ENCODE data around the gene CRYGN. TPM values are rescaled to one million over a fixed set of nuclear protein-coding genes. Genes with fewer than 3 reads are reported as not detected.

CRYGN gene, protein sequence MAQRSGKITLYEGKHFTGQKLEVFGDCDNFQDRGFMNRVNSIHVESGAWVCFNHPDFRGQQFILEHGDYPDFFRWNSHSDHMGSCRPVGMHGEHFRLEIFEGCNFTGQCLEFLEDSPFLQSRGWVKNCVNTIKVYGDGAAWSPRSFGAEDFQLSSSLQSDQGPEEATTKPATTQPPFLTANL
- 0.43 TPM for total RNA-seq
- long read RNA-seq: 0 reads

- ATAC-seq (ENCODE audit: poor library complexity): peak; percentile 7
- intact Hi-C loops (cut with DNase I): no loop called here
These were observed at the start of gene CRYGN for GRCh38 chr7:151439855-151440798. TSS of gene CRYGN (minus strand) at chr7:151440141. CDS start at chr7:151439917, 224 bp downstream.

GRCh38 chr7:151489498-151489897 is 49.6 kb upstream of the CRYGN start:
- DNase-seq (no peak), ATAC-seq (ENCODE audit: poor library complexity) (no peak)
- intact Hi-C loops (cut with DNase I): no loop called here

More at GRCh38 chr7:151439855-151440798, at the start of gene CRYGN:
- DNase-seq: no peak

DNA sequence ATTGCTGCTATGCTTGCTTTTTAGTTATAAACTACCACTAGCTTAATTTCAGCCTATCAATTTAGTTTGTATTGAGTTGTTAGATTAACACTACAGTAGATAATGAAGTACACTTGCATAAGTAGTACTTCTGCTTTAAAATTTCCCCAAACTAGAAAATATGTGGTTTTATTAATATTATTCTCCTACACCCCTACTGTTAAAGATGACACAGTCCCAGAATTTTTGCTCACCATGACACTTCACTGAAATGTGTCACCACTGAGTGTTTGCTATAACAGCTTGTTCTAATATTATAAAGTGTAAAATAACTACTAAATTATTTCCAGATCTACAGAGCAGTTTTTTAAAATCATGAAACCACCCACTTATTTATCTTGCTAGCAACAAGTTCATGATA is 48.2 kb upstream of the CRYGN start:
- intact Hi-C loops (cut with DNase I): no loop called here
- no peak for DNase-seq
- no peak for ATAC-seq (ENCODE audit: poor library complexity)

- ATAC-seq (ENCODE audit: poor library complexity) (no peak), DNase-seq (no peak)
- intact Hi-C loops (cut with DNase I): no loop called here
These were observed 47.3 kb upstream of the CRYGN start for GRCh38 chr7:151487228-151487627.

DNA sequence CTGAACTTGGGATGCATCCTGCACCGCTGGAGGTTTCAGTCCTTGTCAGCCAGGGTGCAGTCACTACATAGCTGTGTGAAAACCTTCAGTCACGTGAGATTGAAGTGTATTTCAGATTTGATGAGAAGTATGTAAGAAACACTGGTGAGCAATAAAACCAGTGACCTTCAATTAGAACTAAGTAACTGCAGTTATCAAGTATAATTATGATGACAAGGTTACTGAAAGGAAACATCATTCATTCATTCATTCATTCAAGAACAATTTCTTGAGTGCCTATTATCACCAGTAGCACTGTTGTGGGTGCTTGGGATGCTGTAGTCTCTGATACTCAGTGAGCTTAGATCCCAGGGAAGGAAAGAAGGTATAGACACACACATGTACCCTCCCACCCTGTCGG is 46.1 kb upstream of the CRYGN start:
- ATAC-seq (ENCODE audit: poor library complexity) (no peak), DNase-seq (no peak)
- intact Hi-C loops (cut with DNase I): no loop called here

- DNase-seq: no peak
- intact Hi-C loops (cut with DNase I): no loop called here
- ATAC-seq (ENCODE audit: poor library complexity): peak; percentile 38
These were observed 45.2 kb upstream of the CRYGN start for GRCh38 chr7:151484971-151485707.

DNA sequence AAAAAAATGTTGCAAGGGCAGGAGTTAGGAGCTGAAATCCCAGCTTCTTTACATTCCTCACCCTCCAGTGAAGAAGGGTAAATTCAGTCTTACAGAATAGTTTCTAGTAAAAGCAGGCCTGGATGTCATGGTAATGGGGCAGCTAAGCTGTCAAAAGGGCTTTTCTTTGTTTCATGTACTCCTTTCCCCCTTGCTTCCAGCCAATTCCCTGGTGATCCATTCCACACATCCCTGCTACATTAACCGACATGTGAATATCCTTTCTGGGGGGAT is 43.7 kb upstream of the CRYGN start:
- DNase-seq (no peak), ATAC-seq (ENCODE audit: poor library complexity) (no peak)
- intact Hi-C loops (cut with DNase I): no loop called here

GRCh38 chr7:151482883-151483710 is 43.2 kb upstream of the CRYGN start:
- DNase-seq: no peak
- no peak for ATAC-seq (ENCODE audit: poor library complexity)
- intact Hi-C loops (cut with DNase I): no loop called here

DNA sequence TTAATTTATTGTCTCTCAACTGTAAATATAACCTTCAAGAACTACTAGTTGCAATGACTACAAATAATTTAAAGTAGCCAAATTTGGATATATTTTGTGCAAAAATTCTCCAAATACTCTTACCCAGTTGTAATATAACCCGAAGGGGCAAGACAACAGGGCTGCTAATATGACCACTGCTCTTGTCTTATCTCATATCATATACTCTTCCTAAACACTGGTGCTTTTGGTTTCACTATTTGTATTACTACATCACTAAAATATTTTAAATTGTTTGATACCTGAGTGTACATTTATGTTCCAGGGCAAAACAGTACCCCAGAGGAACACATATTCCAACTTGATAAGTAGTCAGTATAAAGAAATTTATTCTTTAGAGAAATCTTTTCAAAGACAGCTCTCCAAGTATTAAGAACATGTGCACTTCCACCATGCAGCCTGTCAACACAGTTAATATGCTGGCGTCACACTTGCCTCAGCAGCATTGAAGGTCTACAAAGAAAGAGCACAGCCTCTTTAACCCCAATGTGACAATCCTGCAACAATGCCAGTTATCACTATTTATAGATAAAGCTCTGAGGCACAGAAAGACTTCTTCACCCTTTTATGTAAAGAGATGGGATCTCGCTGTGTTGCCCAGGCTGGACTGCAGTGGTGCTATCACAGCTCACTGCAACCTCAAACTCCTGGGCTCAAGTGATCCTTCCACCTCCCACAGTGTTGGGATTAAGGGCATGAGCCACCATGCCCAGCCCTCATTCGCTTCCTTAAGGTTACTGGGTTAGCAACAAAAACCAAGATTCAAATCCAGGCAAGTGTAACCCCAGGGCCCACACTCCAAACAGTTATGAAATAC is 41.9 kb upstream of the CRYGN start:
- ATAC-seq (ENCODE audit: poor library complexity) (peak; percentile 61), DNase-seq (no peak)

DNA sequence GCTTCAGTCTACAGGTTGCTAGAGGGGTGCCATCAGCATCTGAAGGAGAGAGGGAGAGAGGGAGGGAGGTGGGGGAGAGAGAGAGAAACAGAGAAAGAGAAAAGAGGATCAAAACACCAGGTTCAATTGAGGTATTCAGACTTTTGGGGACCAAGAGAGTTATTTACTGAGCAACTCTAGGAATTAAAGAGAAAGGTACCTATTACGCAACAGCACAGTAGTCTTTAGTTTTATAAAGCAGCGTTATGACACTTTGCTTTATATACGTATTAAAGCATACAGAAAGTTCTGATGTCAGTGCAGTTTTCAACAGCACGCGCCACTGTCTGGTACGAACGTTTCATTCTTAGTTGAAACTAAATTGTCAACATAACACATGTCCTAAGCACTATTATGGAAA is 37.9 kb upstream of the CRYGN start:
- no peak for ATAC-seq (ENCODE audit: poor library complexity)
- no peak for DNase-seq
- intact Hi-C loops (cut with DNase I): no loop called here

More for the DNA sequence above, 41.9 kb upstream of the CRYGN start:
- intact Hi-C loops (cut with DNase I): no loop called here

DNA sequence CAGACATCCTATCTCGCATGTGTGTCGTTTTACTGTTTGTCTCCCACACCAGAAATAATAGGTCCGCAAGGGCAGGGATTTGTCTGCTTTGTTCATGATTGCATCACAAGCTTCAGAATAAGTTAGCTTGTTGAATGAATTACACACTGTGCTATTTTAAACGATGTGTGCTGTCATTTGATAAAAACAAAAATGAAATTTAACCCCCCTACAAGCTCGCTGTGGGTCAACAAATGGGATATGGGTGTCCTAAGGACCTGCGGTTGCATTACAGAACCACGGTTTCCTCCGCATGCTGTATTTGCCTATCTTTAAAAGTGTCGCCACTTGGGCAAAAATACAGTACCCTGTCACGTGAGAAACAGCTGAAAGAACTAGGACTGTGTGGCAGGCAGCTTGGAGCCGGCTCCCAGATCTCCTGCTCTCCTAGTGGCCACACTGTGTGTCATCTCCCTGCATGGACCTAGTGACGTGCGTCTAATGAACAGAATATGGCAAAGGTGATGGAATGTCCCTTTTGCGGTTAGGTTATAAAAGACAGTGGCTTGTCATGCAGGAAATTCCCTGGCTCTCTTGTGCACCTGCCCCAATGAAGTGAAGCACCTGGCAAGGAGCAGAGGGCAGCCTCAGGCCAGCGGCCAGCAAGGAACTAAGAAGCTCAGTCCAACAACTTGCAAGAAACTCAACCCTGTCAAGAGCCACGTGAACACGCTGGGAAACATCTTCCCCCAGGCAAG is 32.9 kb upstream of the CRYGN start:
- intact Hi-C loops (cut with DNase I): no loop called here
- ATAC-seq (ENCODE audit: poor library complexity): peak; percentile 78
- DNase-seq: no peak

DNA sequence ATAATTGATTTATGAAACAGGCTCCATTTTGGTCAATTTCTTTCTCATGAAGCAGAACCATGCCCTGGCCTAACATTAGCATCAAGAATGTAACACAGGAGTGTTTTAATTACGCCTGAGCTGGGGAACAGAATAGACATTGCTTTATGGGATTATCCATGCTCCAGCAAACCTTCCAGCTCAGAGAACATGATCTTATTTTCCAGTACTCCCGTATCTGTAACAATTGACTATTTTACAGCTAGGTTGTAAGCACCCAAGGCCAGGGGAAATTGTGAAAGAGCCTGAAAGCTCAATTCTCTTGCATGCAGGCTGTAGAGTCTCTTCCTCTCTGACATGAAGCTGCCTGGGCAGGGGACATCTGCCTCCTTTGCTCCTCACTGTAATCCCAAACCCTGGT is 30.8 kb upstream of the CRYGN start:
- intact Hi-C loops (cut with DNase I): no loop called here
- ATAC-seq (ENCODE audit: poor library complexity) (no peak), DNase-seq (no peak)

DNA sequence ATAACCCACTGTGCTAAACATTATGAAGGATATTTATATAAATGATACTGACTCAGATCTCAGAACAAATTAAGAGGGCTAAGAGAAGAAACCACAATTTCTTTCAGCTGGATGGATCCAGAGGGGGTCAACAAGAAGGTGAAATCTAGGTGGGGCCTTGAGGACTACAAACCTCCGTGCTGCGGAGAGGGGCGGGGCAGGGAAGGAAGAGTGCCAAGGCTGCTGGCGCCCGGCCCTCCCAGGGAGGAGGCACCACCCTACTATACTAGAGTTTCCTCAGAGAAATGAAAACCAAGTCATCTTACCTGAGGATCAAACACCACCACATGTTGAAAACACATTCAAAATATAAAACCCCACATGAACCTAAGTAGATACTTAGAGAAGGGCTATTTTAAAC is 29.3 kb upstream of the CRYGN start:
- DNase-seq (no peak), ATAC-seq (ENCODE audit: poor library complexity) (no peak)
- intact Hi-C loops (cut with DNase I): no loop called here

GRCh38 chr7:151468217-151469018 is 28.5 kb upstream of the CRYGN start:
- intact Hi-C loops (cut with DNase I): no loop called here
- no peak for DNase-seq
- ATAC-seq (ENCODE audit: poor library complexity): no peak

DNA sequence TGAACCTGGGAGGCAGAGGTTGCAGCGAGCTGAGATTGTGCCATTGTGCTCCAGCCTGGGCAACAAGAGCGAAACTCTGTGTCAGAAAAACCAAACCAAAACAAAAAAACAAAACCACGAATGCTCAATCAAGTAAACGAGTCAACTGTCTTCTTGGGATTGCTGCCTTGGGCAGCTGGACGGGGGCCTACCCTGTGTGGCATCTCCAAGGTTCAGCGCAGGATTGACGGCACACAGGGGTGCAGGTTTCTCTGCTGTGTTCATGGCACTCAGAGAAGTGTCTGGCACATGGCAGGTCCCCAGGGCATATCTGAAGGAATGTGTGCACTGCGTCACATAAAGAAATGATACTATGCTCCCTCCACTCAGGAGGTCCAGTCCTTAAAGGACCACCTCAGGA is 25.2 kb upstream of the CRYGN start:
- intact Hi-C loops (cut with DNase I): no loop called here
- no peak for DNase-seq
- ATAC-seq (ENCODE audit: poor library complexity): no peak

- intact Hi-C loops (cut with DNase I): loop anchor here (5.0 kb wide), 1 partner anchor 50 kb away; no protein-coding TSS in a partner anchor
- ATAC-seq (ENCODE audit: poor library complexity): no peak
- DNase-seq: no peak
These were observed 22.4 kb upstream of the CRYGN start for GRCh38 chr7:151462306-151462779.

DNA sequence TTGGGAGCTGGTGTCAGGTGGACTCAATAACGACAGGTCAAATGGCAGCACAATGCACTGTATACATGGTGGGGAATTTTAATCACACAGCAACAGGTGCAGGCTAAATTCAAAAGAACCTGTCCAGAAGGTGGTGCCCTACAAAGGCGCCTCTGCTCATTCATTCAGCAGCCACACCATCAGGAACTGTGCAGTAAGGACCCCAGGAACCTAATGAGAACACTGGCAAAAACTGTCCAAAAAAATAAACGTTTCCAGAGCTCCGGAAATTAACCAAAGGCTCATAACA is 21.9 kb upstream of the CRYGN start:
- ATAC-seq (ENCODE audit: poor library complexity): no peak
- no peak for DNase-seq
- intact Hi-C loops (cut with DNase I): loop anchor here (5.0 kb wide), 1 partner anchor 50 kb away; no protein-coding TSS in a partner anchor

Data from Right ventricle myocardium superior (tissue), 1 donor.